ENCODE data around the gene IER5L.

DNA sequence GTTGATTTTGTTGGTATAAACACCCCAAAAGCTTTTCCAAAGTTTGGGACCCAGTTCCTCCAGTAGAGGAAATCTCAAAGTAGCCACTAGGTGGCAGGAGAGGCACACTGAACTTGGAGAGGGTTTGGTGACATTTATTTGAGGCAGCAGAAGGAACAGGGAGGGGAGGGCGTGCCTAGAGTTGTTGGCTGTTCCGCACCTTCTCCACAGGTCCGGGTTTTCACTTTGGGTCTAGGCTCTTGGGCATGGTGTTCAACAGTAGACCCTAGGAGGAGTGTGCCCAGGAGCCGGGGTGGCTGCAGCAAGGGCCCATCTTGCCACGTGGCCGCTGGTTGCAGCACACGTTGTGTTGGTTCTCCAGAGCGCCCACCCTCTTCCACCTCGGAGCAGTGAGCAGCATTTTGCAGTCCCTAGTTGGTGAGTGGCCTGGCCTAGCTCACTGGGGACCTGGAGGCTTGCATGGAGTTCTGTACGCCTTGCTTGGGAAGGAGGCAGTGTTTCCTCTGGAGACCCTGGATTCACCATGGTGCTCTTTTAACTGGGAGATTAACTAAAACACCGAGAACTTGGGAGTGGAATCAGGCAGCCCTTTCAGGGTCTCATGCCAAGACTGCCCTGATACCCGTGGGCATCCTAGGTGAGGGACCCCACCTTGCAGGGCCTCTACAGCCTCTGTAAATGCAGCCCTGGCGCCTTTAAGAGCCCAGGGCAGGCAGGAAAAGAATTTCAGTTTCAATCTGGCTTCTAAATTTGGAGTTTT lies 38.6 kb downstream of the IER5L start:
- no peak for TF ChIP-seq EZH2phosphoT487 (conservative IDR thresholded peaks at IDR 0.05; ENCODE audit: low read length)
- TF ChIP-seq, protein P1, sequence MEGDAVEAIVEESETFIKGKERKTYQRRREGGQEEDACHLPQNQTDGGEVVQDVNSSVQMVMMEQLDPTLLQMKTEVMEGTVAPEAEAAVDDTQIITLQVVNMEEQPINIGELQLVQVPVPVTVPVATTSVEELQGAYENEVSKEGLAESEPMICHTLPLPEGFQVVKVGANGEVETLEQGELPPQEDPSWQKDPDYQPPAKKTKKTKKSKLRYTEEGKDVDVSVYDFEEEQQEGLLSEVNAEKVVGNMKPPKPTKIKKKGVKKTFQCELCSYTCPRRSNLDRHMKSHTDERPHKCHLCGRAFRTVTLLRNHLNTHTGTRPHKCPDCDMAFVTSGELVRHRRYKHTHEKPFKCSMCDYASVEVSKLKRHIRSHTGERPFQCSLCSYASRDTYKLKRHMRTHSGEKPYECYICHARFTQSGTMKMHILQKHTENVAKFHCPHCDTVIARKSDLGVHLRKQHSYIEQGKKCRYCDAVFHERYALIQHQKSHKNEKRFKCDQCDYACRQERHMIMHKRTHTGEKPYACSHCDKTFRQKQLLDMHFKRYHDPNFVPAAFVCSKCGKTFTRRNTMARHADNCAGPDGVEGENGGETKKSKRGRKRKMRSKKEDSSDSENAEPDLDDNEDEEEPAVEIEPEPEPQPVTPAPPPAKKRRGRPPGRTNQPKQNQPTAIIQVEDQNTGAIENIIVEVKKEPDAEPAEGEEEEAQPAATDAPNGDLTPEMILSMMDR (IDR thresholded peaks at IDR 0.05; ENCODE audit: insufficient read depth, low read length, poor library complexity, severe bottlenecking): peak; percentile 93

All from SU-DHL-6 (cell line).